KMS-11 (cell line): ENCODE data around the gene NLGN1.

Source experiments
- H2AFZ ChIP-seq: fragments of 200-600 bp; sonication (generic); 2 replicates; pipeline ENCODE4 v1.6.1; 2016; ENCODE audit warnings: antibody characterized with exemption, mixed run types, low read depth
- H3K27ac ChIP-seq: fragments of 200-600 bp; sonication (generic); 2 replicates; pipeline ENCODE4 v1.6.1; 2016; ENCODE audit warnings: mild to moderate bottlenecking, mixed run types
- H3K27me3 ChIP-seq: fragments of 200-600 bp; sonication (generic); 2 replicates; pipeline ENCODE4 v1.6.1; 2017; ENCODE audit warnings: mild to moderate bottlenecking, low read depth, mixed run types, moderate library complexity; ENCODE audit not compliant: insufficient read depth
- H3K36me3 ChIP-seq: fragments of 200-600 bp; sonication (generic); 2 replicates; pipeline ENCODE4 v1.6.1; 2017; ENCODE audit warnings: mild to moderate bottlenecking, mixed run types; ENCODE audit not compliant: insufficient read depth
- H3K4me1 ChIP-seq: fragments of 200-600 bp; sonication (generic); 2 replicates; pipeline ENCODE4 v1.6.1; 2016; ENCODE audit warnings: mild to moderate bottlenecking, low read depth, mixed run types; ENCODE audit not compliant: poor library complexity, severe bottlenecking
- H3K4me2 ChIP-seq: fragments of 200-600 bp; sonication (generic); 2 replicates; pipeline ENCODE4 v1.7.0; 2016; ENCODE audit warnings: mild to moderate bottlenecking, mixed run types
- H3K4me3 ChIP-seq: fragments of 200-600 bp; sonication (generic); IDR thresholded peaks from 2 replicates; pipeline ENCODE4 v1.6.1; 2017; ENCODE audit warnings: low read depth, low read length, mixed read lengths; ENCODE audit not compliant: insufficient read depth
- H3K79me2 ChIP-seq: fragments of 200-600 bp; sonication (generic); 2 replicates; pipeline ENCODE4 v1.6.1; 2016; ENCODE audit warnings: low read depth, mixed run types; ENCODE audit not compliant: insufficient read depth
- H3K9ac ChIP-seq: fragments of 200-600 bp; sonication (generic); 2 replicates; pipeline ENCODE4 v1.6.1; 2016; ENCODE audit warnings: mild to moderate bottlenecking, mixed run types
- H4K20me1 ChIP-seq: fragments of 200-600 bp; sonication (generic); 2 replicates; pipeline ENCODE4 v1.6.1; 2016; ENCODE audit warnings: mild to moderate bottlenecking, mixed run types; ENCODE audit not compliant: insufficient read depth
- CTCF ChIP-seq: fragments of 200-600 bp; sonication (generic); conservative IDR thresholded peaks from 2 replicates; pipeline ENCODE4 v1.6.1; 2017; ENCODE audit warnings: low read depth, mild to moderate bottlenecking, antibody characterized with exemption, low read length, moderate library complexity, mixed read lengths

Gene NLGN1

GRCh38 chr3:174270841-174271240 is 873.3 kb downstream of the NLGN1 start:
- Histone ChIP-seq H3K79me2 (no peaks in the 10 kb centered on the region), H3K4me1 (no peaks in the 10 kb centered on the region)

GRCh38 chr3:174275336-174275735 is 877.8 kb downstream of the NLGN1 start:
- Histone ChIP-seq H3K27ac (no peak overlapping the region), H2AFZ (no peak overlapping the region), H4K20me1 (no peaks in the 10 kb centered on the region), H3K4me1 (no peaks in the 10 kb centered on the region), H3K79me2 (no peaks in the 10 kb centered on the region), H3K4me2 (no peak overlapping the region), H3K36me3 (no peaks in the 10 kb centered on the region), H3K27me3 (no peaks in the 10 kb centered on the region), H3K9ac (no peak overlapping the region), H3K4me3 (no peak overlapping the region)
- no peak for TF ChIP-seq CTCF

More at GRCh38 chr3:174270841-174271240, 873.3 kb downstream of the NLGN1 start:
- Histone ChIP-seq H4K20me1 (no peaks in the 10 kb centered on the region), H3K4me2 (no peak overlapping the region), H3K27ac (no peak overlapping the region), H3K4me3 (no peak overlapping the region), H3K9ac (no peak overlapping the region), H2AFZ (no peak overlapping the region), H3K36me3 (no peaks in the 10 kb centered on the region), H3K27me3 (no peaks in the 10 kb centered on the region)
- no peak for TF ChIP-seq CTCF

- Histone ChIP-seq H3K9ac (no peak overlapping the region), H3K36me3 (no peaks in the 10 kb centered on the region), H3K4me1 (no peaks in the 10 kb centered on the region), H3K27ac (no peak overlapping the region), H4K20me1 (no peaks in the 10 kb centered on the region), H3K27me3 (no peaks in the 10 kb centered on the region), H3K4me3 (no peak overlapping the region), H2AFZ (no peak overlapping the region), H3K79me2 (no peaks in the 10 kb centered on the region), H3K4me2 (no peak overlapping the region)
- TF ChIP-seq CTCF = no peak
Measured at GRCh38 chr3:174276826-174277225, 879.3 kb downstream of the NLGN1 start.

GRCh38 chr3:174278094-174278493 is 880.5 kb downstream of the NLGN1 start:
- no peak overlapping the region for H3K4me2 ChIP-seq
- H3K79me2 ChIP-seq = no peaks in the 10 kb centered on the region
- no peak overlapping the region for H3K4me3 ChIP-seq
- no peak overlapping the region for H2AFZ ChIP-seq
- H3K36me3 ChIP-seq = no peaks in the 10 kb centered on the region
- no peak for TF ChIP-seq CTCF
- no peaks in the 10 kb centered on the region for H3K4me1 ChIP-seq
- H4K20me1 ChIP-seq = no peaks in the 10 kb centered on the region
- no peak overlapping the region for H3K27ac ChIP-seq
- no peaks in the 10 kb centered on the region for H3K27me3 ChIP-seq
- no peak overlapping the region for H3K9ac ChIP-seq

- H3K27me3 ChIP-seq = no peaks in the 10 kb centered on the region
- H3K79me2 ChIP-seq = no peaks in the 10 kb centered on the region
- no peak for TF ChIP-seq CTCF
- H3K9ac ChIP-seq = no peak overlapping the region
- H3K27ac ChIP-seq = no peak overlapping the region
- H3K4me2 ChIP-seq = no peak overlapping the region
- H3K4me1 ChIP-seq = no peaks in the 10 kb centered on the region
- H2AFZ ChIP-seq = no peak overlapping the region
- no peaks in the 10 kb centered on the region for H4K20me1 ChIP-seq
- H3K36me3 ChIP-seq = no peaks in the 10 kb centered on the region
- H3K4me3 ChIP-seq = no peak overlapping the region
Measured at GRCh38 chr3:174280186-174280585, 882.6 kb downstream of the NLGN1 start.
